SJCRH30 (cell line): Measurements from ENCODE around the gene GJC2. TPM values are rescaled to one million over a fixed set of nuclear protein-coding genes. Genes with fewer than 3 reads are reported as not detected.
"Not testable (repeated sequence)": the region's sequence is repeated elsewhere in the genome, so short reads cannot be mapped to it uniquely, and the experiment has no call there.

Experiments
- DNase-seq, 2 experiments: peaks; one replicate each; pipeline ENCODE4 v3.0.0-alpha.2; 2015 to 2020
- H3K27ac ChIP-seq: fragments of 250-450 bp; sonication (Bioruptor Pico); 2 replicates; pipeline ENCODE4 v1.5.1; 2020; ENCODE audit warnings: mild to moderate bottlenecking, moderate library complexity
- H3K27me3 ChIP-seq: fragments of 250-450 bp; sonication (Bioruptor Pico); 2 replicates; pipeline ENCODE4 v1.5.1; 2020; ENCODE audit warnings: mild to moderate bottlenecking, moderate library complexity
- H3K36me3 ChIP-seq: fragments of 250-450 bp; sonication (Bioruptor Pico); 2 replicates; pipeline ENCODE4 v1.5.1; 2020; ENCODE audit warnings: mild to moderate bottlenecking, moderate library complexity
- H3K4me1 ChIP-seq: fragments of 250-450 bp; sonication (Bioruptor Pico); 2 replicates; pipeline ENCODE4 v1.5.1; 2020; ENCODE audit warnings: mild to moderate bottlenecking, moderate library complexity
- H3K4me3 ChIP-seq: fragments of 250-450 bp; sonication (Bioruptor Pico); 2 replicates; pipeline ENCODE4 v1.5.1; 2020; ENCODE audit warnings: mild to moderate bottlenecking, moderate library complexity
- H3K9me3 ChIP-seq: fragments of 250-450 bp; sonication (Bioruptor Pico); replicated peaks from 2 replicates; pipeline ENCODE4 v1.5.1; 2020; ENCODE audit warnings: mild to moderate bottlenecking, moderate library complexity
- total RNA-seq: library from RNA; depleted of rRNA; stranded (reverse); fragments of >200 nt; shearing (Covaris generic); gene quantifications from 2 replicates; pipeline ENCODE4 v1.2.3, GENCODE V29; 2014

Gene GJC2
- total RNA-seq, 1 experiment from 2014 or later: 0.59 TPM

DNA sequence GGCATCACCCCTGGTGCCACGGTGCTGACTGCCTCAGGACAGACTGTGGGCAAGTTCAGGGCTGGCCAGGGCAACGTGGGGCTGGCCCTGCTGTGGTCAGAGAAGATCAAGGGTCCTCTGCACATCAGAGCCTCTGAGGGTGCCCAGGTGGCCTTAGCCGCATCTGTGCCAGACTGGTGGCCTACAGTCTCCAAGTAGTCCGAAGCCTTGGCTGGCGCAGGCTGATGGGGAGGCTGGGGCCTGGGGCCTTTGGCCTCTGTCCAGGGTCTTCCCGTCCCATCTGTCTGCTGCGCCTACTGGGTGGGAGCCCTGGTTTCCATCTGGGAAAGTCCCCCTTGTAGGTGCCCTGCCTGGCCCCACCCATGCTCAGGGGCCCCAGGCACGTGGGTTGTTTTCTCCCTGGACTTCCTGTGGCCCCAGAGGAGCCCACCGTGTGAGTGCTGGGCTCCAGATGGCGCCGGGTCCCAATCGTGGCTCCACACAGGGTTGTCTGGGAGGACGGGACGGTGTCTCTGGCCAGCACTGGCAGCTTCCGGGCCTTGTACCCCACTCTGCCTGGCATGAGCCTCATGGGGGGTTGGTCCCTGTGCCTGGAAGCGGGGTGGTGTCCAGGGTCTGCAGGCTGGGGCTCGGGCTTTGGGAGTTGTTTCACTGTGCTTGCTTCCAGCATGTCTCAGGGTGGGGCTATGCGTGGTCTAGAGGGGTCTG, 25.7 kb downstream of the GJC2 start:
- Histone ChIP-seq H3K4me1 (no peaks in the 10 kb centered on the region), H3K27me3 (no peaks in the 10 kb centered on the region), H3K9me3 (no peaks in the 10 kb centered on the region), H3K4me3 (no peak overlapping the region), H3K27ac (no peak overlapping the region), H3K36me3 (no peaks in the 10 kb centered on the region)
- DNase-seq: no peak

DNA sequence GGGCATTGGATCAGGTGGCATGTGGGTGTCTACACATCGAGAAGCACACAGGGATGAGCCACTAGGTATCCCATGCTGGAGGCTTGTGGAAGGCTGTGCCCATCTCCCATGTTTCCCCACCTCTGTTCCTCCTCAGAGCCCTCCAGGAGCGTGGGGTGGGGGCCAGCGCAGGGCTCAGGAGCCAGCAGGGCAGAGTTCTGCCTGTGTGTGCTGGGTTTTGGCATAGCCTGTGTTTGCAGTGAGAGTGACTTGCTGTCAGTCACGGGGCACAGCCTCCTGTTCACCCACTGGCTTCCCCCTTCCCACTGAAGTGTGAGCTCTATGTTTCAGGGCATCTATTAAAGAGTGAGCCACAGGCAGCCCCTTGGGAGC, 26.3 kb downstream of the GJC2 start:
- Histone ChIP-seq H3K4me1 (no peaks in the 10 kb centered on the region), H3K27me3 (no peaks in the 10 kb centered on the region), H3K9me3 (no peaks in the 10 kb centered on the region), H3K4me3 (no peak overlapping the region), H3K27ac (no peak overlapping the region), H3K36me3 (no peaks in the 10 kb centered on the region)
- DNase-seq: no peak

DNA sequence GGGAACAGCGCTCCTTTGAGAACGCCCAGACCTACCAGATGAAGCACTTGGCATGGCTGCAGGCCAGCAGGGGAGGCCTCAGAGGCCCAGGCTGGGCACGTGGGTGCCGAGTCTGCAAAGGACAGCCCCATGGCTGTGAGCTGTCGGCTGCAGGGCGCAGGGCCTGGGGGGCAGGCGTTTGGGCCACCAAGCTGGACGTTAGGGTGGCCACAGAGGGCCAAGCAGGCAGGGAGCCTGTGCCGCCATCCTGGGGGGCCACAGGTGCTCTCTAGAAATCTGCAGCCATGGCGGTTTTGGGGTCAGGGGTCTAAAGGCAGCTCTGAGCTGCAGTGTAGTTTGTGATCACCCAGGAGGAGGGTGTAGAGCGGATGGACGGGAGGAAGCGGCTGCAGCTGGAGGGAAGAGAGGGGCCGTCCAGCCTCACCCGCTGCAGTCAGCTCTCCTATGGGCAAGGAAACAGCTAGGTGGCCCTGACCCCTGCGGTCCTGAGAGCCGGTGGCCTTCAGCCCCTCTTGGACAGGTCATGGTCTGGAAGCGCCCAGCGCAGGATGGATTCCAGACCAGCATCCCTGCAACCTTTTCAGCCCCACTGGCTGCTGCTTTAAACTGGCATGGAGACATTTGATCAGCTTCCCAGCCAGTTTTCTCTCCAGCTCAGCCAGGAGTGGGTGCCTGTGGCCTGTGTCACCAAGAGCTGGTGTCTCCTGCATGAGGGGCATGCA, 26.9 kb downstream of the GJC2 start:
- Histone ChIP-seq H3K4me3 (no peak overlapping the region), H3K4me1 (no peaks in the 10 kb centered on the region)
- DNase-seq: no peak

DNA sequence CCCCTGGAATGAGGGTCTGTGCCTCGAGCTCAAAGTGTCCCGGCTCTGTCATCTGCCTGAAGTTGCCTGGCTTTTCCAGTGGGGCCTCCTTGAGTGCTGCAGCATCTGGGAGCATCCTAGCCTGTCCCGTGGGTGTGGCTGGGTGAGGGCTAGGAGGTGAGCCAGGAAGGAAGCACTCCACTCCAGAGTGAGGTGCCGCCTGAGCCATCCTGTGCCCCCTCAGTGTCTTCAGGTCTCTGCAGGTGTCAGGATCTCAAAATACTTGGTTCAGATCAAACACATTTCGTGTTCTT, 27.4 kb downstream of the GJC2 start:
- H3K9me3 ChIP-seq: no peaks in the 10 kb centered on the region
- H3K36me3 ChIP-seq: no peaks in the 10 kb centered on the region
- DNase-seq: no peak
- no peaks in the 10 kb centered on the region for H3K4me1 ChIP-seq
- H3K27ac ChIP-seq: no peak overlapping the region
- no peaks in the 10 kb centered on the region for H3K27me3 ChIP-seq
- H3K4me3 ChIP-seq: no peak overlapping the region

More for the DNA sequence above, 26.9 kb downstream of the GJC2 start:
- no peaks in the 10 kb centered on the region for H3K36me3 ChIP-seq
- H3K27me3 ChIP-seq: no peaks in the 10 kb centered on the region
- H3K27ac ChIP-seq: no peak overlapping the region
- H3K9me3 ChIP-seq: no peaks in the 10 kb centered on the region

DNA sequence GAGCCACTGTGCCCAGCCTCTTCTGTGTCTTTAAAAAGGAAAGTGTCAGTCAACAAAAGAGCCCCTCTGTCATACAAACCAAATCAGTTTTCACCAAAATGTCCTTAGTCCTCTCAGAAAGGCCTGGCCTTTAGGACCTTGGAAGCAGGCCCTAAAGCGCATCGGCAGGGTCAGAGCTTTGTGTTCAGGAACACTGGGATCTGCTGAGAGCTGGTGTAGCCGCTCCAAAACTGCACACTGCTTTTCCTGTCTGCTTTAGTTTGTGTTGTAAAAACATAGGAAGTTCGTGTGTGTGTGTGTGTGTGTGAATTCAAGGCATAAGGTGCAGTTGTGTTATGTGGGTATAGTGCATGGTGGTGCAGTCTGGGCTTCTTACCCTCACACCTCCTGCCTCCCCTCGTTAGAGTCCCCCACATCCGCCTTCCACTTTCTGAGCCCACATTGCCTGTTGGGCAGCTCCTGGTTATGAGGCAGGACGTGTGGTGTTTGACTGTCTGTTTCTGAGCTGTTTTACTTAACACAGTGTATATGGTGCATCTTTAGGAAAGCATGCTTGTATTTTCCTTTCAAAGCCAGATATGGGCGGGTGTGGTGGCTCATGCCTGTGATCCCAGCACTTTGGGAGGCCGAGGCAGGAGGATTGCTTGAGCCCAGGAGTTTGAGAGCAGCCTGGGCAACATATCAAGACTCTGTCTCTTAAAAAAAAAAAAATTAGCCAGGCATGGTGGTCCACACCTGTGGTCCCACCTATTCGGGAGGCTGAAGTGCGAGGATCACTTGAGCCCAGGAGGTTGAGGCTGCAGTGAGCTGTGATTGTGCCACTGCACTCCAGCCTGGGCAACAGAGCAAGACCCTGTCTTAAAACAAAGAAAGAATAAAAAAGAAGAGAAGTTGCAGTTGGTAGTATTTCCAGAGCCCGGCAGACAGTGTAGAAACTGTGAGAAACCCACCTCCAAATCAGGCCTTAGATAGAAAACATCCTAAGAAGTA, 28.3 kb downstream of the GJC2 start:
- no peak overlapping the region for H3K27ac ChIP-seq
- H3K4me3 ChIP-seq: no peak overlapping the region
- no peaks in the 10 kb centered on the region for H3K9me3 ChIP-seq
- H3K27me3 ChIP-seq: no peaks in the 10 kb centered on the region
- no peaks in the 10 kb centered on the region for H3K36me3 ChIP-seq
- DNase-seq: no peak
- H3K4me1 ChIP-seq: no peaks in the 10 kb centered on the region

DNA sequence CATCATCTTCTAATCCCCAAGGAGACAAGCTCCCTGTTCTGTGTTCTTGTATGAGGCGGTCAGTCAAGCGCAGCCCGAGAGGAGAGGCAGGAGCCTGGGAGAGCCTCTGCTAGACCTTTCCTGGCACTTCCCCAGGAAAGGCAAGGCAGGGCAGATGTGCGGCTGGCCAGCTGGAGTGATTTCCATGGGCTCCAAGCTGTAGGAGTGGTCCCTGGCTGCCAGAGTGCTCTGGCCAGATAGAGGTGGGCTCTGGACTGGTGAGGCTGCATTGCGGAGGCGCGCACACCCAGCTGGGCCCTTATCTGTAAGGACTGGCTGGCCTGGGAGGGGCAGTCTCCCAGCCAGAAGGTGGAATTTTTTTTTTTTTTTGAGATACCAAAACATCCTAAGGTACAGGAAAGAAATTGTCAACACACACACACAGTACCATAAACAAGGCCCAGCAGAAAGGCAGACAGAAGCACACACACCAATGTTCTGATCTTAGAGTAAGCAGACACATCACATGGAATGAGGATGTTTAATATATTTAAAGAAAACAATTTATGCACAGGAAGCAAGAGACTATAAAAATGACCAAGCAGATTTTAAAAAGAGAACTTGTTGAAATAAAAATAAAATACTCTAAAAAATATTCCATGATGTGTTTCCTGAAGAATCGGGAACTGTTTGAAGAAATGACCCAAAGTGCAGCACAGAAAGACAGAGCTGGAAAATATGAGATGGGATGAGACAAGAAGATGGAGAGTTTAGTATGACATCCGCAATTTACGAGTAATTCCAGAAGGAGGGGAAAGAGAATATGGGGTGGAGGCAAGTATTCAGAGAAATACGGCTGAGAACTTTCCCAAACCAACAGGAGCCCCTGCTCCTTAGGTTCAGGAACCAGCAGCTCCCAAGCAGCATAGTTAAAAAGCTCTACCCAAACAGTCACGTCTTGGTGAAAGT, 29.3 kb downstream of the GJC2 start:
- Histone ChIP-seq H3K27ac (no peak overlapping the region), H3K9me3 (no peaks in the 10 kb centered on the region), H3K27me3 (no peaks in the 10 kb centered on the region), H3K4me1 (no peaks in the 10 kb centered on the region), H3K4me3 (no peak overlapping the region), H3K36me3 (no peaks in the 10 kb centered on the region)
- no peak for DNase-seq

DNA sequence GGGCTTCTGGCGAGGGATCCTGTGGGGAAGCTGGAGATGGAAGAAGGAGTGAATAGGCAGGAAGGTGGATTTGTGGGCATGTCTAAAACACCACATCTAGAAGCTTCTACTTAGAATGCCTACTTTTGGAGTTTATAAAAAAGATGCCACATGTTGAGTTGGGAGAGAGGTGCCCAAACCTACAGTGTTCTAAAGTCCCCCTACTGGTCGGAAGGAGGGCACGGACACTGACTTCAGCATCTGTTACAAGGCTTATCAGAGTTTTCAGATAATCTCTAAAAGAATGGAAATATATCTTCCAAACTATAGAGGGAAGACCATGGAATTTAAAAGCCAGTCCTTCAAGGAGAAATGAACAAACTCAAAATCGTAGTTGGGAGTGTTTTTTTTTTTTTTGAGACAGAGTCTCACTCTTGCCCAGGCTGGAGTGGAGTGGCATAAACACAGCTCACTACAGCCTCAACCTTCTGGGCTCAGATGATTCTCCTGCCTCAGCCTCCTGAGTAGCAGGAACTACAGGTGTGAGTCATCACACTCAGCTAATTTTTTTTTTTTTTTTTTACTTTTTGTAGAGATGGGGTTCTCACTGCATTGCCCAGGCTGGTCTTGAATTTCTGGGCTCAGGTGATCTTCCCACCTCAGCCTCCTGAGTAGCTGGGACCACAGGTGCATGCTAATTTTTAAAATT, 30.7 kb downstream of the GJC2 start:
- H3K4me1 ChIP-seq: no peaks in the 10 kb centered on the region
- no peak overlapping the region for H3K27ac ChIP-seq
- DNase-seq: no peak
- H3K27me3 ChIP-seq: no peaks in the 10 kb centered on the region
- no peaks in the 10 kb centered on the region for H3K36me3 ChIP-seq
- no peak overlapping the region for H3K4me3 ChIP-seq
- no peaks in the 10 kb centered on the region for H3K9me3 ChIP-seq

DNA sequence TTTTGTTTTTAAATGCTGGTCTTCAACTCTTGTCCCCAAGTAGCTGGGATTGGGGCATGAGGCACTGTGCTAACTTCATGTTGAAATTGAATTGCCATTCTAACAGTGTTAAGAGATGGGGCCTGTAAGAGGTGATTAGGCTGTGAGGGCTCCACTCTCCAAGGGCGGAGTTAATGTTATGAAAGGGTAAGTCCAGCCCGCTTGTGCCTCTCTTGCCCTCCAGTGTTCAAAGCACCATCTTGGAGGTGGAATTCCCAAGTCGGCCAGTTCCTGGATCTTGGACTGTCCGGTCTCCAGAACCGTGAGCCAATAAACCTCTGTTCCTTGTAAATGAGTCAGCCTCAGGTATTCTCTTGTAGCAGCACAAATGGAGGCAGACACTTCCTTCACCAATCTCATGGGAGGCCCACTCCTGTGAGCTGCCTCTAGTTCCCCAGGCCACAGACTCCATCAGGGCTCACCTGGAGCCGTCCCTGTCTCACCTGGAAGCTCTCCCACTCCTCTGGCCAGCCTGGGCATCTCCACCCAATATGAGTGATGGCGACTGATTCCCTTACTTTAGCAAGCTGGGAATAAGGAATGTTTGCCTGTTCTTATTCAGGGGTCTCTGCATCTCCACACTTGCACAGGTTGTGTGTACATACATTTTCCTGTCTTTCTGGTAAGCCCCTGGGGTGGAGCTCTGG, 31.4 kb downstream of the GJC2 start:
- no peak overlapping the region for H3K27ac ChIP-seq
- no peak overlapping the region for H3K4me3 ChIP-seq
- no peaks in the 10 kb centered on the region for H3K36me3 ChIP-seq
- DNase-seq: no peak
- no peaks in the 10 kb centered on the region for H3K4me1 ChIP-seq
- H3K9me3 ChIP-seq: no peaks in the 10 kb centered on the region
- no peaks in the 10 kb centered on the region for H3K27me3 ChIP-seq

DNA sequence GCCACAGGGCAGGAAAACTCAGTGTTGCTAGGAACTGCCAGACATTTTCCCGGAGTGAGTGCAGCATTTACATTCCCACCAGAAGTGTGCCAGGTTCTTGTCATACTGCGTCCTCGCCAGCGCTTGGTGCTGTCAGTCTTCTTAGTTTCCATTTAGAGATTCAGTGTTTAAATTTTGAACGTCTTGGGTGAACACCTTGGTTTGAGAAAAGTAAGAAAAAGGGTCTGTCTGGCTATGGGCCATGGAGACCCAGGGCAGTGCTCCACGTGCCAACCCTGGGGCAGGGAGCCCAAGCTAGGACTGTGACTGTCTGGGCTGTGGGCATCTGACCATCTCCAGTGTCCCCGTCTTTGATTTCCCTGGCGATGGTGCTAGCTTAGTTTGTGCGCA, 31.9 kb downstream of the GJC2 start:
- H3K27me3 ChIP-seq: no peaks in the 10 kb centered on the region
- no peak for DNase-seq

DNA sequence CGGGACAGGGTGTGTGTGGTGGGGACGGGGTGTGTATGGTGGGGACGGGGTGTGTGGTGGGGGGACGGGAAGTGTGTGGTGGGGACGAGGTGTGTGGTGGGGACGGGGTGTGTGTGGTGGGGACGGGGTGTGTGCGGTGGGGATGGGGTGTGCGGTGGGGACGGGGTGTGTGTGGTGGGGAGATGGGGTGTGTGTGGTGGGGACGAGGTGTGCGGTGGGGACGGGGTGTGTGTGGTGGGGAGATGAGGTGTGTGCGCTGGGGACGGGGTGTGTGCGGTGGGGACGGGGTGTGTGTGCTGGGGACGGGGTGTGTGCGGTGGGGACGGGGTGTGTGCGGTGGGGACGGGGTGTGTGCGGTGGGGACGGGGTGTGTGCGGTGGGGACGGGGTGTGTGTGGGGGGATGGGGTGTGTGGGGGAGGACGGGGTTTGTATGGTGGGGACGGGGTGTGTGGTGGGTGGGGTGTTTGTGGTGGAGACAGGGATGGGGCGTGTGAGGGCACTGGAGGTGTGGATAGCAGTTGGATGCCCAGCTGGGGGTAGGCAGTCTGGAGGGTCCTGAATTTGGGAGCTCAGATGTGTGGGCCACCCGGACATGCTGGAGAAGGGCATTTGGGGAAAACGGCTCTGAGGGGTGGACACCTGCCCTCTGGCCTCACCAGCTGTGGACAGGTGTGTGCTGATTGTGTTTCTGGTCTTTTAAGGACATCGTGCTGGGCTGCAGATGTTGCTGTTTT, 32.7 kb downstream of the GJC2 start:
- DNase-seq: no peak
- Histone ChIP-seq H3K4me1 (no peaks in the 10 kb centered on the region), H3K36me3 (no peaks in the 10 kb centered on the region), H3K27me3 (no peaks in the 10 kb centered on the region), H3K27ac (no peak overlapping the region), H3K4me3 (no peak overlapping the region), H3K9me3 (no peaks in the 10 kb centered on the region)

More for the DNA sequence above, 31.9 kb downstream of the GJC2 start:
- Histone ChIP-seq H3K36me3 (no peaks in the 10 kb centered on the region), H3K4me1 (no peaks in the 10 kb centered on the region), H3K4me3 (no peak overlapping the region), H3K9me3 (no peaks in the 10 kb centered on the region), H3K27ac (no peak overlapping the region)

DNA sequence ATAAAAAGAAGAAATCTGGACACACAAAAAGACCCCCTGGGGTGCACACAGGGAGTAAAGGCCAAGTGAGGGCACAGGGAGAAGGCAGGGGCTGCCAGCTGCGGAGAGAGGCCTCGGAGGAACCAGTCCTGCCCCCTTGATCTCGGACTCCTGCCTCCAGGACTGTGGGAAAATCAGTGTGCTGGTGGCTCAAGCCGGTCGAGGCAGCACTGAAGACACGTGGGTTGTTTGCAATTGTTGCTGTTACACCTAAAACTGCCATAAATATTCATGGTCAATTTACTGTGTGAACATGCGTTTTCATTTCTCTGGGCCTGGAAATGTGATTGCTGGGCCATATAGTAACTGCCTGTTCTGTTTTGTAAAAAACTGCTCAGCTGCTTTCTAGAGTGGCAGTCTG, 34.4 kb downstream of the GJC2 start:
- Histone ChIP-seq H3K4me3 (no peak overlapping the region), H3K9me3 (no peaks in the 10 kb centered on the region), H3K36me3 (no peaks in the 10 kb centered on the region), H3K27ac (no peak overlapping the region), H3K4me1 (no peaks in the 10 kb centered on the region), H3K27me3 (no peaks in the 10 kb centered on the region)
- DNase-seq: no peak

DNA sequence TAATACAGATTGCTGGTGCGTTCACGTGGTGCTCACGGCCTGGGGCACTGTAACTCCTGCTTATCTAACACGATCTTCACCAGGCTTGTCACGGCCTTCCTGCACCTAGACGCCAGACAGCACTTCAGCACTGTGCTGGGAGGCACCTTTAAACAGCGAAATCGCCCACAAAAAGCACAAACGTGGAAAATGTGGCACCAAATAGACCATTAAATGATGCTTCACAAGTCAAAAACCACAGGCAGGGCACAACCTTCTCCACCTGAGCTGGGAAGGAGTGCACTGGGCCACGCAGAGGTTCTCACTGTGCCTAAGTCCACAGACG, 35.9 kb downstream of the GJC2 start:
- H3K36me3 ChIP-seq: no peaks in the 10 kb centered on the region
- no peaks in the 10 kb centered on the region for H3K4me1 ChIP-seq
- H3K27ac ChIP-seq: no peak overlapping the region
- no peak overlapping the region for H3K4me3 ChIP-seq
- no peaks in the 10 kb centered on the region for H3K27me3 ChIP-seq
- no peak for DNase-seq
- H3K9me3 ChIP-seq: no peaks in the 10 kb centered on the region

DNA sequence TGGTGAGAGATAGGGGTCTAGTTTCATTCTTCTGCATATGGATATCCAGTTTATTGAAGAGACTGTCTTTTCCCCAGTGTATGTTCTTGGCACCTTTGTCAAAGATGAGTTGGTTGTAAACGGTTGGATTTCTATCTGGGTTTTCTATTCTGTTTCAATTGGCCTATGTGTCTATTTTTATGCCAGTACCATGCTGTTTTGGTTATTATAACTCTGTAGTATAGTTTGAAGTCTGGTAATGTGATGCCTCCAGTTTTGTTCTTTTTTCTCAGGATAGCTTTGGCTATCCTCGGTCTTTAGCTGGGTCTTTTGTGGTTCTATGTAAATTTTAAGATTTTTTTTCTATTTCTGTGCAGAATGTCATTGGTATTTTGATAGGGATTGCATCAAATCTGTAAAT, 38.5 kb downstream of the GJC2 start:
- H3K36me3 ChIP-seq, H3K4me3 ChIP-seq, DNase-seq, H3K4me1 ChIP-seq, H3K27me3 ChIP-seq, H3K9me3 ChIP-seq, H3K27ac ChIP-seq: not testable (repeated sequence)
